ENCODE measurements around the gene DEFB118. TPM values are rescaled to one million over a fixed set of nuclear protein-coding genes. Genes with fewer than 3 reads are reported as not detected.

Gene DEFB118
- polyA plus RNA-seq, 3 donors, result not detected

- peaks cover 6 to 39% (median 10%) of the 10 kb centered on the region in 7 donors for H3K9me3 Mint-ChIP-seq
- Histone ChIP-seq H3K4me3 (replicated peaks in 1 of 3; ENCODE audit: low read depth in 2 of 3, low read length in 3 of 3) (no peak overlapping the region), H3K36me3 (replicated peaks in 1 of 2; ENCODE audit: control insufficient read depth in 1 of 2, insufficient read depth in 2 of 2, low read length in 2 of 2) (no peaks in the 10 kb centered on the region), H3K9ac (ENCODE audit: insufficient read depth, low read length, poor library complexity, severe bottlenecking) (no peak overlapping the region), H3K4me2 (replicated peaks; ENCODE audit: extremely low read depth, low read length, poor library complexity, severe bottlenecking) (no peak overlapping the region), H3K27me3 (ENCODE audit: control insufficient read depth in 2 of 2, insufficient read depth in 2 of 2, low read length in 2 of 2) (no peaks in the 10 kb centered on the region), H3K9me3 (replicated peaks in 1 of 2; ENCODE audit: control insufficient read depth in 1 of 2, insufficient read depth in 1 of 2, low read length in 2 of 2) (peaks cover 0 to 3% of the 10 kb centered on the region in 2 donors), H4K20me1 (ENCODE audit: insufficient read depth, low read length) (no peaks in the 10 kb centered on the region), H3K27ac (ENCODE audit: low read depth in 1 of 2, low read length in 2 of 2) (no peak overlapping the region), H3K4me1 (ENCODE audit: control insufficient read depth in 1 of 2, insufficient read depth in 2 of 2, low read length in 2 of 2) (no peaks in the 10 kb centered on the region), H2AFZ (ENCODE audit: insufficient read depth, low read depth, low read length, poor library complexity, severe bottlenecking) (no peak overlapping the region), H3K79me2 (ENCODE audit: insufficient read depth, low read length) (no peaks in the 10 kb centered on the region)
- H3K27ac Mint-ChIP-seq, result no peak overlapping the region
- H3K4me3 Mint-ChIP-seq, result no peak overlapping the region
- H3K27me3 Mint-ChIP-seq (ENCODE audit: low read depth in 3 of 3), result peaks cover 0 to 1% (median 0%) of the 10 kb centered on the region in 3 donors
- intact Hi-C loops (cut with micrococcal nuclease), result no loop called here
- H3K4me1 Mint-ChIP-seq, result no peaks in the 10 kb centered on the region
- DNase-seq, result no peak
- TF ChIP-seq, protein P1, sequence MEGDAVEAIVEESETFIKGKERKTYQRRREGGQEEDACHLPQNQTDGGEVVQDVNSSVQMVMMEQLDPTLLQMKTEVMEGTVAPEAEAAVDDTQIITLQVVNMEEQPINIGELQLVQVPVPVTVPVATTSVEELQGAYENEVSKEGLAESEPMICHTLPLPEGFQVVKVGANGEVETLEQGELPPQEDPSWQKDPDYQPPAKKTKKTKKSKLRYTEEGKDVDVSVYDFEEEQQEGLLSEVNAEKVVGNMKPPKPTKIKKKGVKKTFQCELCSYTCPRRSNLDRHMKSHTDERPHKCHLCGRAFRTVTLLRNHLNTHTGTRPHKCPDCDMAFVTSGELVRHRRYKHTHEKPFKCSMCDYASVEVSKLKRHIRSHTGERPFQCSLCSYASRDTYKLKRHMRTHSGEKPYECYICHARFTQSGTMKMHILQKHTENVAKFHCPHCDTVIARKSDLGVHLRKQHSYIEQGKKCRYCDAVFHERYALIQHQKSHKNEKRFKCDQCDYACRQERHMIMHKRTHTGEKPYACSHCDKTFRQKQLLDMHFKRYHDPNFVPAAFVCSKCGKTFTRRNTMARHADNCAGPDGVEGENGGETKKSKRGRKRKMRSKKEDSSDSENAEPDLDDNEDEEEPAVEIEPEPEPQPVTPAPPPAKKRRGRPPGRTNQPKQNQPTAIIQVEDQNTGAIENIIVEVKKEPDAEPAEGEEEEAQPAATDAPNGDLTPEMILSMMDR (IDR thresholded peaks at IDR 0.05), result no peak
- H3K36me3 Mint-ChIP-seq, result no peaks in the 10 kb centered on the region
Observed at GRCh38 chr20:31330893-31331292, 37.5 kb upstream of the DEFB118 start.

DNA sequence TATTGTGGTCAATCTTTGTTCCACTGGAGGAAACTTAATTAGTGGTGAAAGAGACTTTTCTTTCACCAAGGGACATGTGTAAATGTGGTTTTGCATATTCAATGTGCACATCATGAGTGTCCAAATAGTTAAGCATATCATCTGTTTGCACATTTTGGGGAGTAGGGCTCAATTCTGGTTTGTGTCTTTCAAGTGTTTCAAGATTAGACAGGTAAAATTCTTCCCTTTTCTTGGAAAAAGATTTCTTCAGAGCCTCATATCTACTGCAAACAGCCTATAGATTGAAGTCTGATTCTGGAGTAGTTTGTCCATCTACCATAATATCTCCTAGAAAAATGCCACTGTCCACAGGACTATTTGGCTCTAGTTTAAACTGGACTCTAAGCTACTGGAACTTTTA, 26.9 kb upstream of the DEFB118 start:
- Mint-ChIP-seq H3K27ac (no peak overlapping the region), H3K36me3 (no peaks in the 10 kb centered on the region), H3K4me3 (no peak overlapping the region), H3K4me1 (no peaks in the 10 kb centered on the region), H3K27me3 (ENCODE audit: low read depth in 3 of 3) (no peaks in the 10 kb centered on the region), H3K9me3 (peaks cover 0 to 4% (median 2%) of the 10 kb centered on the region in 7 donors)
- intact Hi-C loops (cut with micrococcal nuclease), result no loop called here
- no peaks in the 10 kb centered on the region for H3K4me1 ChIP-seq (ENCODE audit: control insufficient read depth in 1 of 2, insufficient read depth in 2 of 2, low read length in 2 of 2)
- H2AFZ ChIP-seq (ENCODE audit: insufficient read depth, low read depth, low read length, poor library complexity, severe bottlenecking), result no peak overlapping the region
- no peak overlapping the region for H3K4me2 ChIP-seq (replicated peaks; ENCODE audit: extremely low read depth, low read length, poor library complexity, severe bottlenecking)
- H3K4me3 ChIP-seq (replicated peaks in 1 of 3; ENCODE audit: low read depth in 2 of 3, low read length in 3 of 3), result no peak overlapping the region
- H3K79me2 ChIP-seq (ENCODE audit: insufficient read depth, low read length), result no peaks in the 10 kb centered on the region
- no peaks in the 10 kb centered on the region for H3K27me3 ChIP-seq (ENCODE audit: control insufficient read depth in 2 of 2, insufficient read depth in 2 of 2, low read length in 2 of 2)
- no peak overlapping the region for H3K27ac ChIP-seq (ENCODE audit: low read depth in 1 of 2, low read length in 2 of 2)
- no peak overlapping the region for H3K9ac ChIP-seq (ENCODE audit: insufficient read depth, low read length, poor library complexity, severe bottlenecking)
- DNase-seq, result no peak
- TF ChIP-seq, protein P1 (IDR thresholded peaks at IDR 0.05), result no peak
- peaks cover 0 to 4% of the 10 kb centered on the region in 2 donors for H3K9me3 ChIP-seq (replicated peaks in 1 of 2; ENCODE audit: control insufficient read depth in 1 of 2, insufficient read depth in 1 of 2, low read length in 2 of 2)
- no peaks in the 10 kb centered on the region for H4K20me1 ChIP-seq (ENCODE audit: insufficient read depth, low read length)
- no peaks in the 10 kb centered on the region for H3K36me3 ChIP-seq (replicated peaks in 1 of 2; ENCODE audit: control insufficient read depth in 1 of 2, insufficient read depth in 2 of 2, low read length in 2 of 2)
